ENCODE data around the gene TCOF1. TPM values are rescaled to one million over a fixed set of nuclear protein-coding genes. Genes with fewer than 3 reads are reported as not detected.

Gene TCOF1
- polyA plus RNA-seq, 1 donor (not counting 4 experiments of a cell fraction or from before 2014, with no cell fraction given) = 13.6 TPM

- peaks cover 4% of the 10 kb centered on the region for H3K4me1 ChIP-seq (ENCODE audit: control insufficient read depth, extremely low read depth, insufficient read depth, low read length)
- H3K27me3 ChIP-seq (ENCODE audit: control insufficient read depth, extremely low read depth, insufficient read depth, low read length) = no peaks in the 10 kb centered on the region
- no peak overlapping the region for H2AFZ ChIP-seq (ENCODE audit: control insufficient read depth, low read length)
- no peaks in the 10 kb centered on the region for H4K20me1 ChIP-seq (ENCODE audit: control insufficient read depth, extremely low read depth, insufficient read depth, low read length)
- H3K9me1 ChIP-seq (ENCODE audit: control insufficient read depth, extremely low read depth, insufficient read depth, low read length) = no peaks in the 10 kb centered on the region
- H3K4me3 ChIP-seq (ENCODE audit: control insufficient read depth in 2 of 3, extremely low read depth in 1 of 3, insufficient read depth in 2 of 3, low read depth in 1 of 3, low read length in 3 of 3) = no peak overlapping the region
- TF ChIP-seq CTCF (optimal IDR thresholded peaks at IDR 0.05 in 1 of 3, IDR thresholded peaks at IDR 0.05 in 1 of 3, conservative IDR thresholded peaks at IDR 0.05 in 1 of 3; ENCODE audit: extremely low read depth in 1 of 3, insufficient read depth in 2 of 3, low read length in 3 of 3) = no peak
- no peak for TF ChIP-seq EZH2 (IDR thresholded peaks at IDR 0.05; ENCODE audit: low read length)
- no peak overlapping the region for H3K9ac ChIP-seq (ENCODE audit: control insufficient read depth, extremely low read depth, insufficient read depth, low read length)
- H3K79me2 ChIP-seq (ENCODE audit: control insufficient read depth, insufficient read depth, low read length) = no peaks in the 10 kb centered on the region
- H3K27ac ChIP-seq (ENCODE audit: control insufficient read depth, insufficient read depth, low read length) = no peak overlapping the region
- H3K36me3 ChIP-seq (ENCODE audit: control insufficient read depth in 2 of 2, extremely low read depth in 1 of 2, insufficient read depth in 2 of 2, low read length in 2 of 2) = peaks cover 51 to 72% of the 10 kb centered on the region in 2 experiments
- no peak overlapping the region for H3K4me2 ChIP-seq (ENCODE audit: control insufficient read depth, extremely low read depth, insufficient read depth, low read depth, low read length)
- no peak for FAIRE-seq
- H3K9me3 ChIP-seq (ENCODE audit: control insufficient read depth, low read depth, low read length) = no peaks in the 10 kb centered on the region
- dilution Hi-C loops (cut with MboI; ENCODE audit: extremely low pct_ligation_motif_present, low sequenced_read_pairs) = no loop called here
- no peak for DNase-seq (ENCODE audit: low read depth, low spot score)
Measured at GRCh38 chr5:150377964-150378694, 20.6 kb downstream of the TCOF1 start.

GRCh38 chr5:150384701-150385100, 27.2 kb downstream of the TCOF1 start:
- Histone ChIP-seq H3K4me2 (ENCODE audit: control insufficient read depth, extremely low read depth, insufficient read depth, low read depth, low read length) (no peak overlapping the region), H3K27ac (ENCODE audit: control insufficient read depth, insufficient read depth, low read length) (no peak overlapping the region), H3K9me3 (ENCODE audit: control insufficient read depth, low read depth, low read length) (no peaks in the 10 kb centered on the region), H3K79me2 (ENCODE audit: control insufficient read depth, insufficient read depth, low read length) (no peaks in the 10 kb centered on the region), H3K4me1 (ENCODE audit: control insufficient read depth, extremely low read depth, insufficient read depth, low read length) (no peaks in the 10 kb centered on the region), H3K4me3 (ENCODE audit: control insufficient read depth in 2 of 3, extremely low read depth in 1 of 3, insufficient read depth in 2 of 3, low read depth in 1 of 3, low read length in 3 of 3) (no peak overlapping the region), H4K20me1 (ENCODE audit: control insufficient read depth, extremely low read depth, insufficient read depth, low read length) (no peaks in the 10 kb centered on the region), H3K36me3 (ENCODE audit: control insufficient read depth in 2 of 2, extremely low read depth in 1 of 2, insufficient read depth in 2 of 2, low read length in 2 of 2) (peaks cover 35 to 83% of the 10 kb centered on the region in 2 experiments), H3K9me1 (ENCODE audit: control insufficient read depth, extremely low read depth, insufficient read depth, low read length) (no peaks in the 10 kb centered on the region), H3K27me3 (ENCODE audit: control insufficient read depth, extremely low read depth, insufficient read depth, low read length) (no peaks in the 10 kb centered on the region), H3K9ac (ENCODE audit: control insufficient read depth, extremely low read depth, insufficient read depth, low read length) (no peak overlapping the region), H2AFZ (ENCODE audit: control insufficient read depth, low read length) (no peak overlapping the region)
- DNase-seq (ENCODE audit: low read depth, low spot score) (no peak), FAIRE-seq (no peak)
- dilution Hi-C loops (cut with MboI; ENCODE audit: extremely low pct_ligation_motif_present, low sequenced_read_pairs) = no loop called here
- TF ChIP-seq EZH2 (IDR thresholded peaks at IDR 0.05; ENCODE audit: low read length) (no peak), CTCF (optimal IDR thresholded peaks at IDR 0.05 in 1 of 3, IDR thresholded peaks at IDR 0.05 in 1 of 3, conservative IDR thresholded peaks at IDR 0.05 in 1 of 3; ENCODE audit: extremely low read depth in 1 of 3, insufficient read depth in 2 of 3, low read length in 3 of 3) (no peak)

All from keratinocyte (primary cell).